DND-41 (cell line): ENCODE results near the gene CNST.

ENCODE experiments used
- ATAC-seq: fragments of 200-7000 bp; cut with Tn5 transposase; 3 replicates; pipeline ENCODE4 v1.9.1; 2021; ENCODE audit warnings: low read depth; ENCODE audit not compliant: insufficient read depth
- DNase-seq: peaks from one replicate; pipeline ENCODE4 v3.0.0-alpha.2; 2020
- H2AFZ ChIP-seq: 2 replicates; pipeline ENCODE4 v1.6.0; 2012; ENCODE audit warnings: low read depth, low read length
- H3K27ac ChIP-seq: 2 replicates; pipeline ENCODE4 v1.5.1; 2012; ENCODE audit warnings: low read length, inconsistent platforms
- H3K27me3 ChIP-seq: fragments of 200-600 bp; sonication (generic); 2 replicates; pipeline ENCODE4 v1.6.0; 2012; ENCODE audit warnings: low read length, mild to moderate bottlenecking, inconsistent platforms; ENCODE audit not compliant: insufficient read depth, poor library complexity
- H3K36me3 ChIP-seq: 2 replicates; pipeline ENCODE4 v1.5.1; 2012; ENCODE audit warnings: low read length, inconsistent platforms; ENCODE audit not compliant: insufficient read depth
- H3K4me1 ChIP-seq: 2 replicates; pipeline ENCODE4 v1.5.1; 2012; ENCODE audit warnings: mild to moderate bottlenecking, low read length; ENCODE audit not compliant: insufficient read depth
- H3K4me2 ChIP-seq: 2 replicates; pipeline ENCODE4 v1.6.0; 2012; ENCODE audit warnings: mild to moderate bottlenecking, moderate library complexity, low read length, inconsistent platforms; ENCODE audit not compliant: insufficient read depth
- H3K4me3 ChIP-seq, 2 experiments: fragments of 200-600 bp in 1 of 2; shearing (Covaris generic) in 1 of 2; 2 replicates each; pipeline ENCODE4 v1.5.1; 2012 to 2016; ENCODE audit warnings: inconsistent platforms in 2 of 2, low read length in 2 of 2, mild to moderate bottlenecking in 2 of 2, low read depth in 1 of 2, moderate library complexity in 1 of 2
- H3K79me2 ChIP-seq: 2 replicates; pipeline ENCODE4 v1.6.0; 2012; ENCODE audit warnings: low read length, inconsistent platforms; ENCODE audit not compliant: insufficient read depth
- H3K9ac ChIP-seq: 2 replicates; pipeline ENCODE4 v1.6.0; 2012; ENCODE audit warnings: low read depth, mild to moderate bottlenecking, inconsistent platforms, low read length, moderate library complexity
- H3K9me3 ChIP-seq: 2 replicates; pipeline ENCODE4 v1.5.1; 2012; ENCODE audit warnings: low read length, moderate library complexity, mild to moderate bottlenecking, inconsistent platforms; ENCODE audit not compliant: insufficient read depth, severe bottlenecking
- H4K20me1 ChIP-seq: 2 replicates; pipeline ENCODE4 v1.6.0; 2012; ENCODE audit warnings: low read length; ENCODE audit not compliant: insufficient read depth
- CTCF ChIP-seq: IDR thresholded peaks from 2 replicates; pipeline ENCODE4 v1.5.1; 2012; ENCODE audit warnings: borderline replicate concordance, low read length, moderate library complexity, mild to moderate bottlenecking; ENCODE audit not compliant: poor library complexity, severe bottlenecking; ENCODE audit errors: extremely low read depth
- EZH2 ChIP-seq: IDR thresholded peaks from 3 replicates; pipeline ENCODE4 v1.6.1; 2012; ENCODE audit warnings: borderline replicate concordance, low read depth, mild to moderate bottlenecking, moderate library complexity, low read length, inconsistent platforms; ENCODE audit not compliant: severe bottlenecking

CNST gene

GRCh38 chr1:246577082-246577719 lies 10.9 kb downstream of the CNST start:
- Histone ChIP-seq H3K9ac (no peak overlapping the region), H3K4me3 (no peak overlapping the region), H3K27me3 (no peaks in the 10 kb centered on the region)

GRCh38 chr1:246577720-246578106 lies 11.5 kb downstream of the CNST start:
- Histone ChIP-seq H3K4me3 (no peak overlapping the region), H3K27ac (no peak overlapping the region), H4K20me1 (peaks cover 21% of the 10 kb centered on the region), H3K9ac (no peak overlapping the region), H3K79me2 (peaks cover 82% of the 10 kb centered on the region), H3K36me3 (peaks cover 3% of the 10 kb centered on the region; the same call in 1 of the 2 replicates), H3K4me1 (no peaks in the 10 kb centered on the region), H3K4me2 (no peak overlapping the region), H2AFZ (no peak overlapping the region), H3K9me3 (no peaks in the 10 kb centered on the region), H3K27me3 (no peaks in the 10 kb centered on the region)
- no peak for DNase-seq
- no peak for ATAC-seq
- no peak for TF ChIP-seq EZH2

More at GRCh38 chr1:246577082-246577719, 10.9 kb downstream of the CNST start:
- no peak overlapping the region for H3K4me2 ChIP-seq
- DNase-seq (no peak), ATAC-seq (no peak)
- no peaks in the 10 kb centered on the region for H3K4me1 ChIP-seq
- no peak overlapping the region for H3K27ac ChIP-seq
- H4K20me1 ChIP-seq = peaks cover 18% of the 10 kb centered on the region
- peaks cover 82% of the 10 kb centered on the region for H3K79me2 ChIP-seq
- no peak overlapping the region for H2AFZ ChIP-seq
- no peaks in the 10 kb centered on the region for H3K36me3 ChIP-seq
- TF ChIP-seq EZH2 (no peak), CTCF (no peak)
- no peaks in the 10 kb centered on the region for H3K9me3 ChIP-seq

- peaks cover 16% of the 10 kb centered on the region; the same call in 1 of the 2 replicates for H3K36me3 ChIP-seq
- H3K27me3 ChIP-seq = no peaks in the 10 kb centered on the region
- no peak overlapping the region for H3K9ac ChIP-seq
- DNase-seq (no peak), ATAC-seq (no peak)
- no peak overlapping the region for H3K27ac ChIP-seq
- H2AFZ ChIP-seq = no peak overlapping the region
- H3K4me3 ChIP-seq = no peak overlapping the region
- H3K4me1 ChIP-seq = no peaks in the 10 kb centered on the region
- peaks cover 84% of the 10 kb centered on the region for H3K79me2 ChIP-seq
- peaks cover 25% of the 10 kb centered on the region for H4K20me1 ChIP-seq
- no peaks in the 10 kb centered on the region for H3K9me3 ChIP-seq
- no peak for TF ChIP-seq EZH2
- no peak for TF ChIP-seq CTCF
- H3K4me2 ChIP-seq = no peak overlapping the region
These were observed 13.6 kb downstream of the CNST start for GRCh38 chr1:246579818-246580217.

GRCh38 chr1:246580497-246581370 lies 14.5 kb downstream of the CNST start:
- Histone ChIP-seq H3K4me3 (no peak overlapping the region), H3K9me3 (no peaks in the 10 kb centered on the region), H3K4me1 (no peaks in the 10 kb centered on the region), H3K4me2 (no peak overlapping the region), H3K36me3 (peaks cover 16% of the 10 kb centered on the region; the same call in 1 of the 2 replicates), H3K27ac (no peak overlapping the region), H3K9ac (no peak overlapping the region), H3K79me2 (peaks cover 85% of the 10 kb centered on the region), H4K20me1 (peaks cover 22% of the 10 kb centered on the region), H2AFZ (no peak overlapping the region), H3K27me3 (no peaks in the 10 kb centered on the region)
- TF ChIP-seq EZH2 (no peak), CTCF (no peak)
- ATAC-seq (no peak), DNase-seq (no peak)
